PC-3 (cell line): Measurements from ENCODE around the gene RRH. TPM values are rescaled to one million over a fixed set of nuclear protein-coding genes. Genes with fewer than 3 reads are reported as not detected.

Experiments
- ATAC-seq: fragments of 200-7000 bp; cut with Tn5 transposase; 2 replicates; pipeline ENCODE4 v1.9.1; 2020; ENCODE audit warnings: mild to moderate bottlenecking, moderate library complexity
- BruUV-seq: library from RNA; stranded (reverse); fragments of 400-500 nt; replicated peaks from 2 replicates; lab custom pipeline; 2021; lab: Mats Ljungman, UMichigan
- CTCF ChIA-PET: fragments of 300-600 bp; sonication (Branson Sonifier 250); formaldehyde crosslinking; loops from one replicate; lab custom pipeline; 2022; ENCODE audit warnings: antibody characterized with exemption; lab: Charles Lee
- POLR2A ChIA-PET: fragments of 300-600 bp; sonication (Branson Sonifier 250); formaldehyde crosslinking; loops from one replicate; lab custom pipeline; 2022; ENCODE audit warnings: antibody characterized with exemption; ENCODE audit not compliant: unreplicated experiment; lab: Charles Lee
- DNase-seq: peaks from one replicate; pipeline ENCODE4 v3.0.0-alpha.2; 2015
- H2AFZ ChIP-seq: fragments of 300-600 bp; sonication (generic); 2 replicates; pipeline ENCODE4 v1.6.0; 2016; ENCODE audit warnings: antibody characterized with exemption, low read length
- H3F3A ChIP-seq: fragments of 300-600 bp; sonication (generic); one replicate; pipeline ENCODE4 v1.6.0; 2017; ENCODE audit warnings: antibody characterized with exemption, low read length, control low read depth, mild to moderate bottlenecking; ENCODE audit not compliant: unreplicated experiment
- H3K27ac ChIP-seq: fragments of 300-600 bp; sonication (generic); 2 replicates; pipeline ENCODE4 v1.5.1; 2016; ENCODE audit warnings: mild to moderate bottlenecking, low read length
- H3K27me3 ChIP-seq: fragments of 300-600 bp; sonication (generic); 2 replicates; pipeline ENCODE4 v1.6.1; 2016; ENCODE audit warnings: low read length, mixed read lengths
- H3K36me3 ChIP-seq: fragments of 300-600 bp; sonication (generic); 2 replicates; pipeline ENCODE4 v1.6.1; 2016; ENCODE audit warnings: low read depth, mixed run types, low read length, mixed read lengths
- H3K4me1 ChIP-seq: fragments of 300-600 bp; sonication (generic); 2 replicates; pipeline ENCODE4 v1.5.1; 2016; ENCODE audit warnings: low read length; ENCODE audit not compliant: insufficient read depth
- H3K4me2 ChIP-seq: fragments of 300-600 bp; sonication (generic); 2 replicates; pipeline ENCODE4 v1.6.0; 2016; ENCODE audit warnings: low read length
- H3K4me3 ChIP-seq: fragments of 300-600 bp; sonication (generic); 2 replicates; pipeline ENCODE4 v1.5.1; 2016; ENCODE audit warnings: mild to moderate bottlenecking, low read length, mixed read lengths
- H3K79me2 ChIP-seq: fragments of 300-600 bp; sonication (generic); 2 replicates; pipeline ENCODE4 v1.6.1; 2017; ENCODE audit warnings: low read length, mixed read lengths
- H3K9ac ChIP-seq: fragments of 300-600 bp; sonication (generic); 2 replicates; pipeline ENCODE4 v1.6.0; 2016; ENCODE audit warnings: mild to moderate bottlenecking, low read length
- H3K9me2 ChIP-seq: fragments of 300-600 bp; sonication (generic); replicated peaks from 2 replicates; pipeline ENCODE4 v1.6.1; 2016; ENCODE audit warnings: mixed run types, low read length, mixed read lengths
- H3K9me3 ChIP-seq: fragments of 300-600 bp; sonication (generic); 2 replicates; pipeline ENCODE4 v1.6.1; 2016; ENCODE audit warnings: low read length, mixed read lengths
- H4K20me1 ChIP-seq: fragments of 300-600 bp; sonication (generic); 2 replicates; pipeline ENCODE4 v1.6.1; 2016; ENCODE audit warnings: low read length, mixed read lengths
- EZH2 ChIP-seq: fragments of 300-600 bp; sonication (generic); IDR thresholded peaks from one replicate; pipeline ENCODE4 v1.6.1; 2017; ENCODE audit warnings: antibody characterized with exemption, mild to moderate bottlenecking, low read length; ENCODE audit not compliant: unreplicated experiment
- EZH2phosphoT487 ChIP-seq: fragments of 300-600 bp; sonication (generic); IDR thresholded peaks from 2 replicates; pipeline ENCODE4 v1.6.1; 2018; ENCODE audit warnings: mild to moderate bottlenecking, antibody characterized with exemption, low read length, borderline replicate concordance
- intact Hi-C: fragments of 100-400 bp; cut with micrococcal nuclease; formaldehyde crosslinking; loops from 2 replicates; pipeline ENCODE4 v1.9.0; 2023
- total RNA-seq: library from RNA; depleted of rRNA; stranded (reverse); fragments of >200 nt; gene quantifications from 2 replicates; pipeline ENCODE4 v1.2.3, GENCODE V29; 2014
- TF ChIP-seq, protein P1 (sequence below): fragments of 300-600 bp; sonication (generic); conservative IDR thresholded peaks from 2 replicates; pipeline ENCODE4 v1.5.1; 2017; ENCODE audit warnings: antibody characterized with exemption, low read depth, mild to moderate bottlenecking, low read length

Gene RRH
- total RNA-seq, 1 experiment from 2014 or later, result 0.18 TPM

DNA sequence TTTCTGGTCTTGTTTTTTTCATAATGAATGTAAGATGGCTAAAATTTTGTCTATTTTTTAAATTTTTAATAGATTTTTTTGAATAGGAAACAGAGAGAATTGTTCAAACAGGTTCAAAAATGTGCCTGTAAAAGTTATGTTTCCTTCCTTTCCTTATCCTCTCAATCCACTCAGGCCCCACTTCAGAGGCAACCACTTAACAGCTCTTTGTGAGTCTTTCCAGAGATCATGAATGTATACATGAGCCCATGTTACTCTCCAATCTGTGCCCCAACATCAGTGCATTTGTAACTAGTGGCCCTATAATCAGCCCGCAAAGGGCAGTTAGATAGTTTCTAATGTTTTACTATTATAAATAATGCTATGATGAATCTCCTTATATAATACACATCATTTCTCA is 40.0 kb upstream of the RRH start:
- ATAC-seq, result no peak
- Histone ChIP-seq H3K27ac (no peak overlapping the region), H4K20me1 (no peaks in the 10 kb centered on the region), H3K9me3 (no peaks in the 10 kb centered on the region), H3K36me3 (no peaks in the 10 kb centered on the region), H3K27me3 (peaks cover 5% of the 10 kb centered on the region; the same call in 1 of the 2 replicates), H3K9me2 (no peaks in the 10 kb centered on the region), H3K4me3 (no peak overlapping the region), H2AFZ (no peak overlapping the region), H3K4me1 (no peaks in the 10 kb centered on the region), H3F3A (no peaks in the 10 kb centered on the region), H3K79me2 (no peaks in the 10 kb centered on the region), H3K4me2 (no peak overlapping the region), H3K9ac (no peak overlapping the region)
- intact Hi-C loops, result no loop called here
- no peak for DNase-seq
- no TSS peak for BruUV-seq
- POLR2A ChIA-PET, result no interaction called here
- CTCF ChIA-PET, result no interaction called here
- no peak for TF ChIP-seq EZH2
- TF ChIP-seq, protein P1, sequence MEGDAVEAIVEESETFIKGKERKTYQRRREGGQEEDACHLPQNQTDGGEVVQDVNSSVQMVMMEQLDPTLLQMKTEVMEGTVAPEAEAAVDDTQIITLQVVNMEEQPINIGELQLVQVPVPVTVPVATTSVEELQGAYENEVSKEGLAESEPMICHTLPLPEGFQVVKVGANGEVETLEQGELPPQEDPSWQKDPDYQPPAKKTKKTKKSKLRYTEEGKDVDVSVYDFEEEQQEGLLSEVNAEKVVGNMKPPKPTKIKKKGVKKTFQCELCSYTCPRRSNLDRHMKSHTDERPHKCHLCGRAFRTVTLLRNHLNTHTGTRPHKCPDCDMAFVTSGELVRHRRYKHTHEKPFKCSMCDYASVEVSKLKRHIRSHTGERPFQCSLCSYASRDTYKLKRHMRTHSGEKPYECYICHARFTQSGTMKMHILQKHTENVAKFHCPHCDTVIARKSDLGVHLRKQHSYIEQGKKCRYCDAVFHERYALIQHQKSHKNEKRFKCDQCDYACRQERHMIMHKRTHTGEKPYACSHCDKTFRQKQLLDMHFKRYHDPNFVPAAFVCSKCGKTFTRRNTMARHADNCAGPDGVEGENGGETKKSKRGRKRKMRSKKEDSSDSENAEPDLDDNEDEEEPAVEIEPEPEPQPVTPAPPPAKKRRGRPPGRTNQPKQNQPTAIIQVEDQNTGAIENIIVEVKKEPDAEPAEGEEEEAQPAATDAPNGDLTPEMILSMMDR, result no peak
- no peak for TF ChIP-seq EZH2phosphoT487

DNA sequence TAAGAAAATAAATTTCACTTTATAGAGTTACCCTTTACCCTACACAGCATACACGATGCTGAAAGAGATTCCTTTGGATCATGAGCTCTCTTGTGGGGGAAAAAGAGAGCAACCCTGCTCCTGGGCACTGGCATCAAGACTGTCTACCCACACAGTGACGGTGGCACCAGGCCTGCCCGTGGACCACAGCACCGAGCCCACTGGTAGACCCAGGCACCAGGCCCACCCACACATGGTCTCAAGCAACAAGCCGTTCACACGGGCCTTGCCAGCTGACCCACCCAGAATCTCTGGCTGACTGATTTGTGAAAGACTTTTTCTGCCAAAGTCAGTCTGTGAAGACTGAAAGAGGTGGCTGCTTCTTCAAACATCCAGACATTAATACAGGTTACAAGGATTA is 32.7 kb upstream of the RRH start:
- no peaks in the 10 kb centered on the region for H3K36me3 ChIP-seq
- no peak overlapping the region for H3K27ac ChIP-seq
- H3K4me3 ChIP-seq, result no peak overlapping the region
- H3F3A ChIP-seq, result no peaks in the 10 kb centered on the region
- BruUV-seq, result no TSS peak
- no peak overlapping the region for H3K4me2 ChIP-seq
- no peaks in the 10 kb centered on the region for H4K20me1 ChIP-seq
- POLR2A ChIA-PET, result no interaction called here
- DNase-seq, result no peak
- TF ChIP-seq, protein P1, result no peak
- TF ChIP-seq EZH2phosphoT487, result no peak
- H3K9ac ChIP-seq, result no peak overlapping the region
- no peak overlapping the region for H2AFZ ChIP-seq
- no peak for ATAC-seq
- CTCF ChIA-PET, result interaction anchor here (0.5 kb wide), 1 partner anchor 10 kb away, joined by 7 read pairs; no protein-coding TSS in a partner anchor
- H3K9me3 ChIP-seq, result no peaks in the 10 kb centered on the region
- intact Hi-C loops, result no loop called here
- no peaks in the 10 kb centered on the region for H3K4me1 ChIP-seq
- H3K9me2 ChIP-seq, result no peaks in the 10 kb centered on the region
- H3K79me2 ChIP-seq, result no peaks in the 10 kb centered on the region
- H3K27me3 ChIP-seq, result no peaks in the 10 kb centered on the region

DNA sequence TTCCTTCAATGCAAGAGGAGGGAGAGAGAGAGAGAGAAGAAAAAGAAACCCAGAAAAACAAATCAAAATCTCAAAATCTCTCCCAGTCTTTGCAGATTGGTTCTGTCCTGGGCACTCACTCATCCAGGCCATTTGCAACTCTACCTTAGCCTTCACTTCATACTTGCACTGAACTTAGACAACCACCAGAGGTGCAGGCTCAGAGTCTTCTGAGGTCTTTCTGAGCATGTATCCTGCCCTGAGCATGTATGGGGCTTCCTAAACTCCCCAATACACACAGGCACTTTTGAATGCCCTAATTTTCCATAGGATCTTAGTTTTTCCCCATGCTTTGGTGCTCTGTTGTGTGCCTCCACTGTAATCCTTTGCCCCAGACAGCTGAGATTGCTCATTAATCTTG is 28.9 kb upstream of the RRH start:
- Histone ChIP-seq H3K79me2 (no peaks in the 10 kb centered on the region), H3K9me3 (no peaks in the 10 kb centered on the region), H3K36me3 (no peaks in the 10 kb centered on the region), H3K27me3 (no peaks in the 10 kb centered on the region), H2AFZ (no peak overlapping the region), H3K9me2 (no peaks in the 10 kb centered on the region), H3K9ac (no peak overlapping the region), H3K4me1 (no peaks in the 10 kb centered on the region), H3F3A (no peaks in the 10 kb centered on the region), H3K4me2 (no peak overlapping the region), H4K20me1 (no peaks in the 10 kb centered on the region), H3K4me3 (no peak overlapping the region), H3K27ac (no peak overlapping the region)
- CTCF ChIA-PET, result no interaction called here
- POLR2A ChIA-PET, result no interaction called here
- TF ChIP-seq EZH2phosphoT487 (no peak), EZH2 (no peak)
- TF ChIP-seq, protein P1, result no peak
- BruUV-seq, result no TSS peak
- DNase-seq (no peak), ATAC-seq (no peak)
- intact Hi-C loops, result no loop called here
